Esophagus muscularis mucosa (tissue), 3 donors: ENCODE measurements around the gene RNF175.

ENCODE experiments used
- CTCF ChIP-seq, 3 experiments: fragments of 200-600 bp in 2 of 3; fragments of 450-650 bp in 1 of 3; sonication (generic) in 2 of 3; IDR thresholded peaks; one replicate each; pipeline ENCODE4 v1.5.1; 2017 to 2019; ENCODE audit warnings: antibody characterized with exemption in 3 of 3, mild to moderate bottlenecking in 2 of 3, moderate library complexity in 1 of 3
- POLR2A ChIP-seq: fragments of 450-650 bp; IDR thresholded peaks from one replicate; pipeline ENCODE4 v1.6.1; 2017; ENCODE audit warnings: antibody characterized with exemption, moderate library complexity, mild to moderate bottlenecking, low read depth

- no peak for TF ChIP-seq CTCF (IDR thresholded peaks at IDR 0.05)
- TF ChIP-seq POLR2A: no peak
Measured at GRCh38 chr4:153766758-153767157, 6.9 kb upstream of the RNF175 start.
